Activated CD4-positive, CD25-positive, alpha-beta regulatory T cell treated with anti-CD3 and anti-CD28 coated beads, Interleukin-2, amount 50 U/mL, for 16 hours (primary cell): ENCODE measurements around the gene RNF17.

Experiments
- DNase-seq: peaks from one replicate; pipeline ENCODE4 v3.0.0-alpha.2; 2020; ENCODE audit warnings: low read depth, low spot score

The RNF17 gene

DNA sequence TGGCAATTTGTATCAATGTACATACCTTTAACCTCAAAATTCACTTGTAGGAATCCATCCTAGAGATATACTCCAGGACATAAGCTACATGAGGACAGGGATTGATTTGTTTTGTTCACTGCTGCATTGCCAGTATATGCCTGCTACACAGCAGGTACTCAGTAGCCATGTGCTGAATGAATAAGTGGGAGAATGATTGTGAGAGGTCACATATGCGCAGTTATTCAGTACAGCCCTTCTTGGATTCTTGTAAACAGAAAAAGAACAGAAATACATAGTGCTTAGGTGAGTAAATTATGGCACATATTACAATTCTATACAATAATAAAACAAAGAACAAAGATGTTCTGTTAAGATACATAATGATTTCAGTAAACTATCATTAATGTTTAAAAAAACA lies 133.3 kb downstream of the RNF17 start:
- DNase-seq = no peak

DNA sequence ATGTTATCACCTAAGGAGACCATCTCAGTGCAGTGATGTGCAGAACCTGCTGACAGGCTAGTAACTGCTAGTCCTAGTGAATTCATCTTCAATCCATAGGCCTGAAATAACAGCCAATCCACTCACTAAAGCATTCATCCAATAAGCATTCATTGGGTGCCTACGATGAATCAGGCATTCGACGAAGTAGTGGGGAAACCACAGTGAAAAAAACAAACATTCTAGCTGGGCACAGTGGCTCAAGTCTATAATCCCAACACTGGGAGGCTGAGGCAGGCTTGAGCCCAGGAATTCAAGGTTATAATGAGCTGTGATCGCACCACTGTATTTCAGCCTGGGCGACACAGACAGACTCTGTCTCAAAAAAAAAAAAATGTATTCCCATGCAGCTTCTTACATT lies 135.6 kb downstream of the RNF17 start:
- DNase-seq = no peak

DNA sequence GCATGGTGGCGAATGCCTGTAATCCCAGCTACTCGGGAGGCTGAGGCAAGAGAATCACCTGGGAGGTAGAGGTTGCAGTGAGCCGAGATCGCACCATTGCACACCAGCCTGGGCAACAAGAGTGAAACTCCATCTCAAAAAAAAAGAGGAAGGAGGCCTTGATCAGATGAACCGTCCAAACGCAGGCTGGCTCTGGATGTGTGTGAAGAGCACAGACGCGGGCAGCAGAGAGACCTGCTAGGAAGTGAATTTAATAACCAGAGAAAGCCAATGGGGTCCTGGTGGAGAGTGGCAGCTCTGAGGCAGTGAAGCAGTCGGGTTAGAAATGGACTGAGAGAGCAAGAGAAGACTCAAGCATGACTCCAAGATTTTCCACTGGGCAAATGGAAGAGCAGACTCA lies 136.5 kb downstream of the RNF17 start:
- no peak for DNase-seq

DNA sequence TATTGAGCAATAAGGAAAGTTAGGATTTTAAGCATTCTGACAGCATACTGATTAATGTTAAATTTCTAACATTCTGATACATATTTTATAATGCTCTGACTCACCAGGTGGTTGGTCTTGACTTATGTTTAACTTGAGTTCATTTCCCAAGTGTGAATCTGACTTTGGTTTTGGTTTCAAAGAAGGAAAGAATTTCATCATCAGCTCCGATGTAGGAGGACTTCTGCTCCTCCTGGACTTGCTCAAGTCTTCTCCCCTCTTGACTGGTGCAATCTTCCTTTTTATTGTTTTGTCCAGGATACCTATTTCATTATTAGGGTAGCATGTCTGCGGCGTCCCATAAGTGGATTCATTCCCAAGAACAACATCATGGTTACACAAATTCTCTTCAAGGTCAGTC lies 141.3 kb downstream of the RNF17 start:
- DNase-seq = no peak

DNA sequence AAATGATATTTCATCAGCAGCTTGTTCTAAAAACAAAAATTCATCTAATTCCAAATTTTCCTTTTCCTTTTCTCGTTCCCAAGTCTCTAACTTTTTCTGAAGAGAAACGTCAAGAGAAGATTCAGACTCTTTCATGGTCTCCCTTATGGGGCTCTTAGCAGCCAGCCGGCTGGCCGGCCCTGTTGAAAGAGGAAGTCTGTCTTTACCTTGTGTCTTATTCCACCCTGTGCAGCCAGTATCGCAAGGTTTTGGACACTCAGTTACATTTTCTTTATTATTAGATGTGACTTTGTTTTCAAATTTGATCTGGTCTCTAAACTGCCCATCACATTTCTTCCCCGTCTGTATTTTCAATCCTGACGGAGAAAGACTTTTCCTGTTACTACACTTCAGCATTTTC lies 142.3 kb downstream of the RNF17 start:
- no peak for DNase-seq

DNA sequence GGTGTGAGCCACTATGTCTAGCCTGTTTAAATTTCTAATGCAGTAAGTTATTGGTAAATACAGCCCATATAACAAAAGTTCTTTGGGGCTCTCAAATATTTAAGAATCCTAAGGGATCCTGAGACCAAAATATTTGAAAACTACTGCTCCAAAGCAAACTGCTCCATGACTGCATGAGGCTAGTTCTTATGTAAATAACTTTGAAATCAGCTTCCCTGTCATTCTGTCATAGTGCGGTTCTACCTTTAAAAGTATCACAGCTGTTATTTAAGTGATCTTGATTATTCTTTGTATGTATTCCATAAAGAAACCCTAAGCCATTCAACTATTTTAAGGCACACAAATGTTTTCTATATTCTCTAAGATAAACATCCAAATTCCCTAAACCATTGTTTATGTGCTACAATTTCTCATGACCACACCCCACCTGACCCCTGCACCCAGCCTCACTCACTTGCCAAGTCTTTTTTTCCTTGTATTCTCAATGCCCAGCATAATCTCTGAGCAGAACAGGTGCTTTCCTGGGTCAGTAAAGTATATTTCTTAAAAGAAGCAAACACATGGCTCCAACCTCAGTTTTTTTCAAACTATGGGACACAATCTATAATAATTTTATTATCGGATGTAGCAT lies 146.6 kb downstream of the RNF17 start:
- DNase-seq = no peak

DNA sequence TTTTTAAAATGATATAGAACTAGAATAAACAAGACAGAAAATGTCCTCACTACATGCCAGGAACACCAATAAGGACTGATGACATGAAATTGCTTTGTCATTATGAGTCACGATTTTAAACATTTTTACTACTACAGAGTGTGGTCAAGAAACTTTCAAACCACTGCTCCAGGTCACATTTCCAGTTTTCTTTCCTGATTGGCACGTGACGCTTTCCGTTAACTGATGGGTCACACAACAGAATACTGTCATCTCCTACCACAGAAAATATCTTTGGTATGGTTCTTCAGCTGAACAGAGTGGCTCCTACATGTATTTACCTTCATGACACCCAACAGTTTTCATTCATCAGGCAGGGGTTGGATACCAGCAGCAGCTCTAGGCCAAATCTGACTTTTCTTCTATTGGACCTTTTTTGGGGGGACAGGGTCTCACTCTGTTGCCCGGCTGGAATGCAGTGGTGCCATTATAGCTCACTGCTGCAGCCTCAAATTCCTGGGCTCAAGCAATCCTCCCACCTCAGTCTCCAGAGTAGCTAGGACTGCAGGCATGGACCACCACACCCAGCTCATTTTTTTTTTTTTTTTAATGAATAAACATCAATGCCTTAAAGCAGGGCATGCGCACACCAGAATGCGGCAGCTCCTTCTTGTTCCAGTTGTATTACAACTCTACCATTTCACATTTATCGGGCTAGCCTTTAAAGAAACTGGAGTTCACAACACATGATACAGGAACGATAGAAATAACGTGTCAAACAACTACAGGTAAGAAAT lies 147.4 kb downstream of the RNF17 start:
- DNase-seq = no peak

DNA sequence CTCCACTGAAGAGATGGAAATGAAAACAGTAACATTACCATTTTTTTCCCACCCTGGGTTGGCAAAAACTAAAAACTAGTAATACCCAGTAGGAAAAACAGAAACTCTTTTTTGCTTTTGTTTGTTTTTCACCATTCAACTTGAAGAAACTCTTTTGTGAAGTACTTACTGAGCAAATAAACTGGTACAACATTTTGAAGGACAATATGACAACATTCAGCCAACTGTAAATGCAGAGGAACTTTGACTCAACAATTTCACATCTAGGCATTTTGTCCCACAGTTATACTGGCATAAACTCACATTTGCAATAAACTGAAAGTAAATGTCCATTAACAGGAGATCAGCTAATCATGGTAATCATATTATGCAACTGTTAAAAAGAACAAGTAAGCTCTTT lies 152.5 kb downstream of the RNF17 start:
- DNase-seq = no peak

DNA sequence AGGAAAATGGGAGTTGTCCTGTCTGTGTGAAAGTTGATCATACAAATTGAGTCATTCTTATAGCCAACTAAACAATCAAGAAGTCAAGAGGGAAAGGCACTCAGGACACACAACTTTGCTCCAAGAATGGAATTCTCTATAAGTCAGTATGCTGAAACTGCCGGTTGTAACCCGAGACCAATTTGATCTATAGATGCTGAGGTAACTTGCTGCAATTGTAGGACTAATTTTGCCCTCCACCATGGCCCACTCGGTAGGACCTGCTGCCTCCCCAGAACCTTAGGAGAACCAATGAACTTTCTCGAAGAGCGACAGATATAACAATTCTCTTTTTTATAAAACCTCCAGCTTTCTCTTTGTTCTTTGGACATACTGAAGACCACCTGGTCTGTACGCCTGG lies 157.0 kb downstream of the RNF17 start:
- no peak for DNase-seq

DNA sequence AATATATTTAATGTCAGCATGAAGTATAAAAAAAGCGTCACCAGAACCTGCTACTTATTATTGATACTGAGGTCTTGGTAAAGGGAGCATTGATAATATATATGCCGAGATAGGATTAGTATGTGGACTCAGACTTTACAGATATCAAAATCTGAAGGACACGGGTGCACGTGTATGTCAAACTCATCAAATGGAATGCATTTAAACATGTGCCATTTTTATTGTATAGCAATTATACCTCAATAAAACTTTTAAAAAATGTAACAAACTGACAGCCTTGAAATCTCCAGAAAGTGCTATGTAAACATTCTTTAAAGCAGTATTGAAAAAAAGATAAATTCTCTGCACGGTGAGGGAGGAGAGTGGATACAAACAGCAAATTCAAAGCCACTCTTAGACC lies 157.9 kb downstream of the RNF17 start:
- DNase-seq = no peak

DNA sequence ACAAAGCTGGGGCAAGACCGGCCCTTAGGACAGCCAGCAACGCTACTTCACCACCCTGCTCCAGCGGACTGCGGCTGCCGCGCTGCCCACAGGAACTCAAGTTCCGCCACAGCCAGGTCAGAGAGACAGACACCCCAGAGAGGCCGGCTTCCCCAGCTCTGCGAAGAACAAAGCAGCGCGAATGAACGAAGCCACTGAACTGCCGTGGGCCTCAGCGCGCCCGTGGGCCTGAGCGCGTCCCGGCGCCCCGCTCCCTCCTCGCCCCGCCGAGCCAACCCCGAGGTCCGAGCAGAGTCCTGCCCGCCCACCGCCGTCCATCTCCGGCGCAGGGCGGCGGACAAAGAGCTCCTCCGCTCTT lies 158.4 kb downstream of the RNF17 start:
- DNase-seq = no peak

DNA sequence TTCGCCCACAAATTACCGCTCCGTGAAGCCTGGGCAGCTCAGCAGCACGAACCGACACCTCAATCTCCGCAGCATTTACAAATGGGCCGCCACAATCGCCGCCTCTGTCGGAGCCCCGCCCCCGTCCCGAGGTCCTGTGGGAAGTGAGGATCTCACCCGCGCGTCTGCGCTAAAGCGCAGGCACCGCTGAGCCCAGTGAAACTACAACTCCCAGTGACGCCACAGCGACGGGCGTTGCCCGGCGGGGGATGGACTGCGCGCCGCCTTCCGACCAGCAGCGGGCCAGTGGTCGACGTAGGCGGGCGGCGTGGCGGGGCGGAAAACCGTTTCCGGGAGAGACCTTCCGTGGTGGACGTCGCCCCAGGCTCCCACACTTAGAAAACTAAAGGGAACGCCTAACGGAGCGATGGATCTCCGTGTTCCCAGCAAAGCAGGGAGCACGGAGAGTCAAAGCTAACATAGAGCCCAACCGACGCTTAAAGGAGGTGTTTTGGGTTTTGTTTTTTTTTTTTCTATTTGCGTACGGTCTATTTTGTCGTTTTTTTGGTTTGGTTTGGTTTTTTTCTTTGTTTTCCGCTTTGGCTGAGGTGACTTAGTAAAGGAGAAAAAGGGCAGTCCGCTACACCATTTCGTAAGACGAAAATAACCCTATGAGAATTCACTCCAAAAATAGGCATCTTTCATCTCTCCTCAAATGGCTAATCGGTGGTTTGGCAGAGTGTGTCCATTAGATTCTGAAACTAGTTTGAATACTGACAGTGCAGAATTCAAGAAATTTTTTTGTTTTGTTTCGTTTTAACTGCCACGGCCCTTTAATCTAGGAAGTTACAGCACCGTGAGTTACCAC lies 159.0 kb downstream of the RNF17 start:
- peak; percentile 90 for DNase-seq

DNA sequence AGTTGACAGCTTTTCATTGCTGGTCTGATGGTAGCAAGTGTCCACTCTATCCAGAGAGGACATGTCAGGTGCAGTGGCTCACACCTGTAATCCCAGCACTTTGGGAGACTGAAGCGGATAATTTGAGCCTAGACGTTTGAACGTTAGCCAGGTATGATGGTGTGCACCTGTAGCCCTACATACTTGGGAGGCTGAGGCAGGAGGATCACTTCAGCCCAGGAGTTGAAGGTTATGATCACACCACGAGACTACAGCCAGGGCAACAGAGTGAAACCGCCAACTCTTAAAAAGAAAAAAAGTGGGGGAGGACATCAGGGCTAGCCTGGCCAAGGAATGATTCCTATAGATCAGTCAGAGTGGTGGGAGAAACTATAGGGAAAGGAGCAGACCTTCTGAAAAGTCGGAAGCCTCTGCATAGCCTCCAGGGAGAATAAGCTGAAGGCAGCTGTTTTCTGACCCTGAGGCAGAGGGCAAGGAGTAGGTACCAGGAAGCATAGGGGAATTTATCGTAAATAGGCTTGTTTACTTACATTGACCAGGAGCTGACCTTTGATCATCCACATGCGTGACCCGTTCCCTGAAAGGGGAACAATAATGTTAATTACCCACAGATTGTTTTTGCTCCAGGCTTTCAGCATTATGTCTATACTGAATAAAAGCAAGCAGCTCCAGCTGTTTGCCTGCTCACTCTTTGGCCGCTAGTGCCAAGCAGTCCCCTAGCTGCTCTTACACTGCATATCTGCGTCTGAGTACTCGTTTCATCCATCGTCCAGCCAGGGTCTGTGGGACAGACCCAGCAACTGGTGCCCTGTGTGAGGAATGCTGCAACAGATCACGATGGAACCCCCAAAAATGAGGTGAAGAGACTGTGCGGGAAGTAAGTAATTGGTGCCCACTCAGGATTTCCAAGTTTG lies 161.6 kb downstream of the RNF17 start:
- DNase-seq = no peak

DNA sequence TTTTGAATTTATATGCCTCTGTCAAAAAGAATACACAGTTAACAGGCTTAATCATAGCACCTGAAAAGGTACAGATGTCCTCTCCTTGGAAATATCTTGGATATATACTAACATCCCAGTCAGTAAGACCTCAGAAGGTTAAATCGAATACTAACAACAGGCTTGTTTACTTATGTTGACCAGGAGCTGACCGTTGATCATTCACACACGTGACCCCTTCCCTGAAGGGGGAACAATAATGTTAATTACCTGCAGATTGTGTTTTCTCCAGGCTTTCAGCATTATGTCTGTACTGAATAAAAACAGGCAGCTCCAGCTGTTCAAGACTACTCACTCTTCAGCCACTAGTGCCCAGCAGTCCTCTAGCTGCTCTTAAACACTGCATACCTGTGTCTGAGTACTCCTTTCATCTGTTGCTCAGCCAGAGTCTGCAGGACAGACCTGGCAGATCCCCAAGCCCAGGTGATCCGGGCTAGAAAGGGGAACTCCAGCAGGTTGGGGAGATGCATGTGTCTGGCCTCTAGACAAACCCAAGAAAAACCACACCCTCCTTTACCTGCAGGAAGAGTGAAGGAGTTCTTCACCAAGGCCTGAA lies 163.9 kb downstream of the RNF17 start:
- DNase-seq = no peak

DNA sequence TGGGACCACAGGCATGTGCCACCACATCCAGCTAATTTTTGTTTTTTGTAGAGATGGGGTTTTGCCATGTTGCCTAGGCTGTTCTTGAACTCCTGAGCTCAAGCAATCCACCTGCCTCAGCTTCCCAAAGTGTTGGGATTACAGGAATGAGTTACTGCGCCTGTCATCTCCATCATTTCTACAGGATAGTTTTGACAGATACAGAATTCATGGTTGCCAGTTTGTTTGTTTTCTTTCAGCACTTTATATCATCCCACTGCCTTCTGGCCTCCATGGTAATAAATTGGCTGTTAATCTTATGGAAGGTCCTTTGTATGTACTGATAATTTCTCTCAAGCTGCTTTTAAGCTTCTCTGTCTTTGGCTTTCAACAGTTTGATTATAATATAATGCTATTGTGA lies 165.2 kb downstream of the RNF17 start:
- no peak for DNase-seq
